HepG2 (cell line): Measurements from ENCODE around the gene RAB36. TPM values are rescaled to one million over a fixed set of nuclear protein-coding genes. Genes with fewer than 3 reads are reported as not detected.

Experiments used
- ELF4 ChIP-seq: sonication (generic); formaldehyde crosslinking; IDR thresholded peaks from 2 replicates; pipeline ENCODE4 v1.5.0; 2020; ENCODE audit warnings: missing genetic modification reagents, mild to moderate bottlenecking, moderate library complexity, borderline replicate concordance
- GATAD1 ChIP-seq: IDR thresholded peaks from 2 replicates; pipeline ENCODE4 v1.6.1; 2016; ENCODE audit warnings: missing genetic modification reagents, missing compliant biosample characterization
- KLF16 ChIP-seq, 2 experiments: sonication (generic) in 1 of 2; formaldehyde crosslinking in 1 of 2; IDR thresholded peaks; 2 replicates each; pipeline versions ENCODE4 v1.6.1 to v1.8.0; 2016 to 2023; ENCODE audit warnings: missing genetic modification reagents in 2 of 2, missing compliant biosample characterization in 1 of 2
- MTF1 ChIP-seq: sonication (generic); formaldehyde crosslinking; IDR thresholded peaks from 2 replicates; pipeline ENCODE4 v1.5.0; 2020; ENCODE audit warnings: missing genetic modification reagents
- NRL ChIP-seq: sonication (generic); formaldehyde crosslinking; IDR thresholded peaks from 2 replicates; pipeline ENCODE4 v1.5.0; 2020; ENCODE audit warnings: missing genetic modification reagents, mild to moderate bottlenecking, moderate library complexity, borderline replicate concordance
- SALL1 ChIP-seq: sonication (generic); formaldehyde crosslinking; IDR thresholded peaks from 2 replicates; pipeline ENCODE4 v1.8.0; 2022; ENCODE audit warnings: mild to moderate bottlenecking, missing genetic modification reagents
- SRSF4 ChIP-seq: fragments of 200-400 bp; formaldehyde crosslinking; IDR thresholded peaks from one replicate; pipeline ENCODE4 v1.6.1; 2018; ENCODE audit warnings: mild to moderate bottlenecking, low read depth, low read length, moderate library complexity; ENCODE audit not compliant: poor library complexity, severe bottlenecking
- TBX2 ChIP-seq: sonication (generic); formaldehyde crosslinking; IDR thresholded peaks from 2 replicates; pipeline ENCODE4 v1.5.0; 2020; ENCODE audit warnings: missing genetic modification reagents, mild to moderate bottlenecking, borderline replicate concordance
- THYN1 ChIP-seq: sonication (generic); formaldehyde crosslinking; IDR thresholded peaks from 2 replicates; pipeline ENCODE4 v1.8.1; 2023; ENCODE audit warnings: low read depth, mild to moderate bottlenecking, moderate library complexity, missing genetic modification reagents, borderline replicate concordance
- ZNF234 ChIP-seq: sonication (generic); formaldehyde crosslinking; conservative IDR thresholded peaks from 2 replicates; pipeline ENCODE4 v1.5.1; 2020; ENCODE audit warnings: mild to moderate bottlenecking, missing genetic modification reagents
- ZNF768 ChIP-seq: sonication (generic); formaldehyde crosslinking; IDR thresholded peaks from 2 replicates; pipeline ENCODE4 v1.4.0; 2020; ENCODE audit warnings: missing genetic modification reagents
- polyA plus RNA-seq, 8 experiments: library from polyadenylated mRNA; depleted of rRNA in 3 of 8; stranded (reverse) in 7 of 8; unstranded in 1 of 8; fragments of >200 nt; fragmentation: Illumina TruSeq in 4 of 8; extraction: Trizol in 4 of 8; gene quantifications; 2 replicates each; pipeline versions ENCODE4 v1.2.1 to v1.2.3, GENCODE V29; 2011 to 2016; ENCODE audit warnings: low read depth in 4 of 8, missing spikeins in 1 of 8, mixed read lengths in 1 of 8; ENCODE audit not compliant: insufficient read depth in 1 of 8
- total RNA-seq, 5 experiments: library from RNA; depleted of rRNA; stranded (reverse); fragments of >200 nt; fragmentation: Illumina TruSeq; extraction: Trizol; gene quantifications; 2 replicates each; pipeline ENCODE4 v1.2.3, GENCODE V29; 2016; ENCODE audit warnings: low read depth in 1 of 5
- TF ChIP-seq, protein P1 (sequence below): sonication (generic); formaldehyde crosslinking; IDR thresholded peaks from 2 replicates; pipeline ENCODE4 v1.5.0; 2020; ENCODE audit warnings: missing genetic modification reagents
- TF ChIP-seq, protein P2 (sequence below): sonication (generic); formaldehyde crosslinking; IDR thresholded peaks from 2 replicates; pipeline ENCODE4 v1.5.0; 2020; ENCODE audit warnings: mild to moderate bottlenecking, missing genetic modification reagents
- TF ChIP-seq, protein P3 (sequence below): sonication (generic); formaldehyde crosslinking; IDR thresholded peaks from 2 replicates; pipeline ENCODE4 v1.5.0; 2020; ENCODE audit warnings: missing genetic modification reagents
- TF ChIP-seq, protein P4 (sequence below): IDR thresholded peaks from 2 replicates; pipeline ENCODE4 v1.6.1; 2016; ENCODE audit warnings: low read depth, missing genetic modification reagents, missing compliant biosample characterization
- TF ChIP-seq, protein P5 (sequence below): IDR thresholded peaks from 2 replicates; pipeline ENCODE4 v1.6.1; 2016; ENCODE audit warnings: low read depth, control low read depth

RAB36 gene
- total and polyA plus RNA-seq, 2 of the 13 experiments (the other 11 are each of a cell fraction or from before 2014, with no cell fraction given): 0.24 to 0.86 TPM

DNA sequence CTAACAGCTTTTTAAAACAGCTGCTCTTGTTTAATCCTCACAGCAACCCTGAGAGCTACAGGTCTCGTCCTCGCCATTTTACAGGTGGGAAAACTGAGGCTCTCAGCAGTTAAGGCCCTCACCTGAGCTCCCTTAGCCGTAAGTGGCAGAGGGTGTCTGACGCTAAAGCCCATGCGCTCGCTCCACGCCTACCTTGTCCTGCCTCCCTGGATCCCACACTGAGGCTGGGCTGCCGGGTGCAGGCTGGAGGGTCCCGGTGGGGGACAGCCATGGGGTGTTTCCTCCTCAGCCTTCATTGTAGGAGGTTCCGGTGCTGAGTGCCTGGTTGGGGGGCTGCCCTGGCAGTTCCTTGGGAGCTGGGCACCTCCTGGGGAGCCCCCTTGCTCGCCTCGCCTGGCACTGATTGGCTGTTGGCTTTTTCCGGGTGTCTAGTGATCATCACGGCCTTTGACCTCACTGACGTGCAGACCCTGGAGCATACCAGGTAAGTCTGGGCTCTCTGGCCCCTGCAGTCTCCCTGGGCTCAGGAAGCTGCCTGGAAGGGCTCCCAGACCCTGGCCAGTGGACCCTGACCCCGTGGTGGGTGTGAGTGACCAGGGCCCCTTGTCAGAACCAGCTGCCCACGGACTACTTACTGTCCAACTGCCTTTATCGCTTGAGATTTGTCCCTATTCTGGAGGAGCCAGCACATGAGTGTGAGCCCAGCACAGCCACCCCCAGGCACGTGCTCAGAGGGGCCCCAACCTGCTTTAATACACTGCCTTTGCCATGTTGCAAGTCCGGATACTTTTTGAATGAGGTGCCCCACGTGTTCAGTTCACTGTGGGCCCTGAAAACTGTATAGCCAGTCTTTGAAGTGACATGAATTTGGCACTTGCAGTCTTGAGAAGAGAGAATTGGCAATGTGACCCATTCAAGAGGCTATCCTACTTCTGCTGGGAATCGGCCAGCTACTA, 12.6 kb downstream of the RAB36 start (continued):
- TF ChIP-seq MTF1 (CRISPR knock-in tag) (no peak), NRL (CRISPR knock-in tag) (no peak), TBX2 (CRISPR knock-in tag) (peak; percentile 58; the same call in 1 of the 2 replicates), ZNF234 (no peak), KLF16 (CRISPR knock-in tag; IDR thresholded peaks at IDR 0.05) (no peak), ELF4 (CRISPR knock-in tag) (no peak), GATAD1 (no peak), SALL1 (CRISPR knock-in tag) (no peak; the same call in 1 of the 2 replicates), ZNF768 (CRISPR knock-in tag) (0 out of 2 replicates have a peak, but pooled peaks have one; percentile 20), THYN1 (CRISPR knock-in tag) (no peak), SRSF4 (no peak)
- TF ChIP-seq, protein P1, sequence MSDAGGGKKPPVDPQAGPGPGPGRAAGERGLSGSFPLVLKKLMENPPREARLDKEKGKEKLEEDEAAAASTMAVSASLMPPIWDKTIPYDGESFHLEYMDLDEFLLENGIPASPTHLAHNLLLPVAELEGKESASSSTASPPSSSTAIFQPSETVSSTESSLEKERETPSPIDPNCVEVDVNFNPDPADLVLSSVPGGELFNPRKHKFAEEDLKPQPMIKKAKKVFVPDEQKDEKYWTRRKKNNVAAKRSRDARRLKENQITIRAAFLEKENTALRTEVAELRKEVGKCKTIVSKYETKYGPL (CRISPR knock-in tag): no peak
- TF ChIP-seq, protein P2, sequence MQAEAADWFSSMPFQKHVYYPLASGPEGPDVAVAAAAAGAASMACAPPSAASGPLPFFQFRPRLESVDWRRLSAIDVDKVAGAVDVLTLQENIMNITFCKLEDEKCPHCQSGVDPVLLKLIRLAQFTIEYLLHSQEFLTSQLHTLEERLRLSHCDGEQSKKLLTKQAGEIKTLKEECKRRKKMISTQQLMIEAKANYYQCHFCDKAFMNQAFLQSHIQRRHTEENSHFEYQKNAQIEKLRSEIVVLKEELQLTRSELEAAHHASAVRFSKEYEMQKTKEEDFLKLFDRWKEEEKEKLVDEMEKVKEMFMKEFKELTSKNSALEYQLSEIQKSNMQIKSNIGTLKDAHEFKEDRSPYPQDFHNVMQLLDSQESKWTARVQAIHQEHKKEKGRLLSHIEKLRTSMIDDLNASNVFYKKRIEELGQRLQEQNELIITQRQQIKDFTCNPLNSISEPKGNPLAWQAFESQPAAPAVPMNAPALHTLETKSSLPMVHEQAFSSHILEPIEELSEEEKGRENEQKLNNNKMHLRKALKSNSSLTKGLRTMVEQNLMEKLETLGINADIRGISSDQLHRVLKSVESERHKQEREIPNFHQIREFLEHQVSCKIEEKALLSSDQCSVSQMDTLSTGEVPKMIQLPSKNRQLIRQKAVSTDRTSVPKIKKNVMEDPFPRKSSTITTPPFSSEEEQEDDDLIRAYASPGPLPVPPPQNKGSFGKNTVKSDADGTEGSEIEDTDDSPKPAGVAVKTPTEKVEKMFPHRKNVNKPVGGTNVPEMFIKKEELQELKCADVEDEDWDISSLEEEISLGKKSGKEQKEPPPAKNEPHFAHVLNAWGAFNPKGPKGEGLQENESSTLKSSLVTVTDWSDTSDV: no peak
- TF ChIP-seq, protein P3, sequence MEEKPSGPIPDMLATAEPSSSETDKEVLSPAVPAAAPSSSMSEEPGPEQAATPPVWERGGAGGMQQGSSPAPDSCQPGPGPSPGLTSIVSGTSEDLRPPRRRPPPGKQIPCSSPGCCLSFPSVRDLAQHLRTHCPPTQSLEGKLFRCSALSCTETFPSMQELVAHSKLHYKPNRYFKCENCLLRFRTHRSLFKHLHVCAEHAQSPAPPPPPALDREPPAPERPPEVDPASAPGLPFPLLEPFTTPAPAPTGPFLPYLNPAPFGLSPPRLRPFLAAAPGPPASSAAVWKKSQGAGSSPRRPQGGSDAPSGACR (CRISPR knock-in tag): peak; percentile 26; the same call in 1 of the 2 replicates
- TF ChIP-seq, protein P4, sequence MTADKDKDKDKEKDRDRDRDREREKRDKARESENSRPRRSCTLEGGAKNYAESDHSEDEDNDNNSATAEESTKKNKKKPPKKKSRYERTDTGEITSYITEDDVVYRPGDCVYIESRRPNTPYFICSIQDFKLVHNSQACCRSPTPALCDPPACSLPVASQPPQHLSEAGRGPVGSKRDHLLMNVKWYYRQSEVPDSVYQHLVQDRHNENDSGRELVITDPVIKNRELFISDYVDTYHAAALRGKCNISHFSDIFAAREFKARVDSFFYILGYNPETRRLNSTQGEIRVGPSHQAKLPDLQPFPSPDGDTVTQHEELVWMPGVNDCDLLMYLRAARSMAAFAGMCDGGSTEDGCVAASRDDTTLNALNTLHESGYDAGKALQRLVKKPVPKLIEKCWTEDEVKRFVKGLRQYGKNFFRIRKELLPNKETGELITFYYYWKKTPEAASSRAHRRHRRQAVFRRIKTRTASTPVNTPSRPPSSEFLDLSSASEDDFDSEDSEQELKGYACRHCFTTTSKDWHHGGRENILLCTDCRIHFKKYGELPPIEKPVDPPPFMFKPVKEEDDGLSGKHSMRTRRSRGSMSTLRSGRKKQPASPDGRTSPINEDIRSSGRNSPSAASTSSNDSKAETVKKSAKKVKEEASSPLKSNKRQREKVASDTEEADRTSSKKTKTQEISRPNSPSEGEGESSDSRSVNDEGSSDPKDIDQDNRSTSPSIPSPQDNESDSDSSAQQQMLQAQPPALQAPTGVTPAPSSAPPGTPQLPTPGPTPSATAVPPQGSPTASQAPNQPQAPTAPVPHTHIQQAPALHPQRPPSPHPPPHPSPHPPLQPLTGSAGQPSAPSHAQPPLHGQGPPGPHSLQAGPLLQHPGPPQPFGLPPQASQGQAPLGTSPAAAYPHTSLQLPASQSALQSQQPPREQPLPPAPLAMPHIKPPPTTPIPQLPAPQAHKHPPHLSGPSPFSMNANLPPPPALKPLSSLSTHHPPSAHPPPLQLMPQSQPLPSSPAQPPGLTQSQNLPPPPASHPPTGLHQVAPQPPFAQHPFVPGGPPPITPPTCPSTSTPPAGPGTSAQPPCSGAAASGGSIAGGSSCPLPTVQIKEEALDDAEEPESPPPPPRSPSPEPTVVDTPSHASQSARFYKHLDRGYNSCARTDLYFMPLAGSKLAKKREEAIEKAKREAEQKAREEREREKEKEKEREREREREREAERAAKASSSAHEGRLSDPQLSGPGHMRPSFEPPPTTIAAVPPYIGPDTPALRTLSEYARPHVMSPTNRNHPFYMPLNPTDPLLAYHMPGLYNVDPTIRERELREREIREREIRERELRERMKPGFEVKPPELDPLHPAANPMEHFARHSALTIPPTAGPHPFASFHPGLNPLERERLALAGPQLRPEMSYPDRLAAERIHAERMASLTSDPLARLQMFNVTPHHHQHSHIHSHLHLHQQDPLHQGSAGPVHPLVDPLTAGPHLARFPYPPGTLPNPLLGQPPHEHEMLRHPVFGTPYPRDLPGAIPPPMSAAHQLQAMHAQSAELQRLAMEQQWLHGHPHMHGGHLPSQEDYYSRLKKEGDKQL (CRISPR knock-in tag): no peak
- TF ChIP-seq, protein P5, sequence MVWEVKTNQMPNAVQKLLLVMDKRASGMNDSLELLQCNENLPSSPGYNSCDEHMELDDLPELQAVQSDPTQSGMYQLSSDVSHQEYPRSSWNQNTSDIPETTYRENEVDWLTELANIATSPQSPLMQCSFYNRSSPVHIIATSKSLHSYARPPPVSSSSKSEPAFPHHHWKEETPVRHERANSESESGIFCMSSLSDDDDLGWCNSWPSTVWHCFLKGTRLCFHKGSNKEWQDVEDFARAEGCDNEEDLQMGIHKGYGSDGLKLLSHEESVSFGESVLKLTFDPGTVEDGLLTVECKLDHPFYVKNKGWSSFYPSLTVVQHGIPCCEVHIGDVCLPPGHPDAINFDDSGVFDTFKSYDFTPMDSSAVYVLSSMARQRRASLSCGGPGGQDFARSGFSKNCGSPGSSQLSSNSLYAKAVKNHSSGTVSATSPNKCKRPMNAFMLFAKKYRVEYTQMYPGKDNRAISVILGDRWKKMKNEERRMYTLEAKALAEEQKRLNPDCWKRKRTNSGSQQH: no peak
